HepG2 (cell line): Measurements from ENCODE around the gene HPCAL1. TPM values are rescaled to one million over a fixed set of nuclear protein-coding genes. Genes with fewer than 3 reads are reported as not detected.

Source experiments
- CBX1 ChIP-seq: IDR thresholded peaks from one replicate; pipeline ENCODE4 v1.6.1; 2016; ENCODE audit warnings: antibody characterized with exemption, low read depth
- GLMP ChIP-seq: sonication (generic); formaldehyde crosslinking; IDR thresholded peaks from 2 replicates; pipeline ENCODE4 v1.9.0; 2021; ENCODE audit warnings: missing genetic modification reagents, mild to moderate bottlenecking, borderline replicate concordance
- JUND ChIP-seq: sonication (generic); formaldehyde crosslinking; IDR thresholded peaks from 2 replicates; pipeline ENCODE4 v1.8.0; 2022; ENCODE audit warnings: mild to moderate bottlenecking, missing genetic modification reagents
- MAZ ChIP-seq, 2 experiments: sonication (generic) in 1 of 2; formaldehyde crosslinking in 1 of 2; IDR thresholded peaks; 2 replicates each; pipeline versions ENCODE4 v1.5.0 to v1.6.1; 2012 to 2020; ENCODE audit warnings: low read depth in 2 of 2, mild to moderate bottlenecking in 2 of 2, borderline replicate concordance in 1 of 2, improper control_type of control experiment in 1 of 2, low read length in 1 of 2, missing genetic modification reagents in 1 of 2, moderate library complexity in 1 of 2
- MIER3 ChIP-seq: IDR thresholded peaks from 2 replicates; pipeline ENCODE4 v1.6.1; 2016; ENCODE audit warnings: missing compliant biosample characterization, borderline replicate concordance
- MYC ChIP-seq: sonication (generic); formaldehyde crosslinking; IDR thresholded peaks from 2 replicates; pipeline ENCODE4 v1.9.0; 2021; ENCODE audit warnings: missing genetic modification reagents, borderline replicate concordance
- PAX8 ChIP-seq: sonication (generic); formaldehyde crosslinking; IDR thresholded peaks from 2 replicates; pipeline ENCODE4 v1.8.0; 2022; ENCODE audit warnings: mild to moderate bottlenecking, missing genetic modification reagents, borderline replicate concordance
- RBM39 ChIP-seq: fragments of 200-400 bp; formaldehyde crosslinking; IDR thresholded peaks from one replicate; pipeline ENCODE4 v1.6.1; 2018; ENCODE audit warnings: antibody characterized with exemption, mild to moderate bottlenecking, low read depth, low read length; ENCODE audit not compliant: poor library complexity, severe bottlenecking
- RXRA ChIP-seq: sonication (generic); formaldehyde crosslinking; IDR thresholded peaks from 2 replicates; pipeline ENCODE4 v1.5.1; 2020; ENCODE audit warnings: missing genetic modification reagents
- TFE3 ChIP-seq: IDR thresholded peaks from 2 replicates; pipeline ENCODE4 v1.6.1; 2016
- TIGD3 ChIP-seq: sonication (generic); formaldehyde crosslinking; IDR thresholded peaks from 2 replicates; pipeline ENCODE4 v1.5.1; 2020; ENCODE audit warnings: mild to moderate bottlenecking, missing genetic modification reagents, borderline replicate concordance
- ZFP90 ChIP-seq: sonication (generic); formaldehyde crosslinking; IDR thresholded peaks from 2 replicates; pipeline ENCODE4 v1.8.0; 2022; ENCODE audit warnings: missing genetic modification reagents, mild to moderate bottlenecking, inconsistent platforms, borderline replicate concordance
- ZNF318 ChIP-seq: sonication (generic); formaldehyde crosslinking; IDR thresholded peaks from 2 replicates; pipeline ENCODE4 v1.4.0; 2020; ENCODE audit warnings: mild to moderate bottlenecking, missing genetic modification reagents
- ZNF460 ChIP-seq: sonication (generic); formaldehyde crosslinking; IDR thresholded peaks from 2 replicates; pipeline ENCODE4 v1.5.1; 2020; ENCODE audit warnings: missing genetic modification reagents, mild to moderate bottlenecking, borderline replicate concordance
- ZSCAN21 ChIP-seq: sonication (generic); formaldehyde crosslinking; IDR thresholded peaks from 2 replicates; pipeline ENCODE4 v1.8.0; 2022; ENCODE audit warnings: mild to moderate bottlenecking, missing genetic modification reagents, moderate library complexity, borderline replicate concordance
- polyA plus RNA-seq, 8 experiments: library from polyadenylated mRNA; depleted of rRNA in 3 of 8; stranded (reverse) in 7 of 8; unstranded in 1 of 8; fragments of >200 nt; fragmentation: Illumina TruSeq in 4 of 8; extraction: Trizol in 4 of 8; gene quantifications; 2 replicates each; pipeline versions ENCODE4 v1.2.1 to v1.2.3, GENCODE V29; 2011 to 2016; ENCODE audit warnings: low read depth in 4 of 8, missing spikeins in 1 of 8, mixed read lengths in 1 of 8; ENCODE audit not compliant: insufficient read depth in 1 of 8
- total RNA-seq, 5 experiments: library from RNA; depleted of rRNA; stranded (reverse); fragments of >200 nt; fragmentation: Illumina TruSeq; extraction: Trizol; gene quantifications; 2 replicates each; pipeline ENCODE4 v1.2.3, GENCODE V29; 2016; ENCODE audit warnings: low read depth in 1 of 5

Gene HPCAL1
- total and polyA plus RNA-seq, 2 of the 13 experiments (the other 11 are each of a cell fraction or from before 2014, with no cell fraction given): 29.5 to 29.9 TPM

GRCh38 chr2:10303181-10303693 is 533 bp downstream of the HPCAL1 start (continued):
- TF ChIP-seq MIER3 (CRISPR knock-in tag): no peak
- TF ChIP-seq JUND (CRISPR knock-in tag): no peak
- TF ChIP-seq TFE3: no peak
- no peak for TF ChIP-seq PAX8
- no peak for TF ChIP-seq ZNF318 (CRISPR knock-in tag)
- TF ChIP-seq MYC: peak; percentile 45; the same call in 1 of the 2 replicates
- peak; percentile 47; the same call in 1 of the 2 replicates for TF ChIP-seq RXRA
- no peak for TF ChIP-seq GLMP (CRISPR knock-in tag)
- no peak for TF ChIP-seq CBX1
- TF ChIP-seq TIGD3: 0 out of 2 replicates have a peak, but pooled peaks have one; percentile 32
- TF ChIP-seq ZNF460 (CRISPR knock-in tag): no peak
- TF ChIP-seq RBM39: no peak
- no peak for TF ChIP-seq MAZ (IDR thresholded peaks at IDR 0.05; ENCODE audit: borderline replicate concordance, low read depth, low read length)
- peak; percentile 12; the same call in 1 of the 2 replicates for TF ChIP-seq MAZ (CRISPR knock-in tag; IDR thresholded peaks at IDR 0.05; ENCODE audit: low read depth)
- no peak for TF ChIP-seq ZFP90 (CRISPR knock-in tag)
- TF ChIP-seq ZSCAN21: peak; percentile 49; the same call in 1 of the 2 replicates
